ENCODE data around the gene FAM117A. TPM values are rescaled to one million over a fixed set of nuclear protein-coding genes. Genes with fewer than 3 reads are reported as not detected.

The FAM117A gene
- total and polyA plus RNA-seq, 10 of the 15 experiments (the other 5 are each of a cell fraction or from before 2014, with no cell fraction given), result 2.1 to 29.6 (median 20.0) TPM

DNA sequence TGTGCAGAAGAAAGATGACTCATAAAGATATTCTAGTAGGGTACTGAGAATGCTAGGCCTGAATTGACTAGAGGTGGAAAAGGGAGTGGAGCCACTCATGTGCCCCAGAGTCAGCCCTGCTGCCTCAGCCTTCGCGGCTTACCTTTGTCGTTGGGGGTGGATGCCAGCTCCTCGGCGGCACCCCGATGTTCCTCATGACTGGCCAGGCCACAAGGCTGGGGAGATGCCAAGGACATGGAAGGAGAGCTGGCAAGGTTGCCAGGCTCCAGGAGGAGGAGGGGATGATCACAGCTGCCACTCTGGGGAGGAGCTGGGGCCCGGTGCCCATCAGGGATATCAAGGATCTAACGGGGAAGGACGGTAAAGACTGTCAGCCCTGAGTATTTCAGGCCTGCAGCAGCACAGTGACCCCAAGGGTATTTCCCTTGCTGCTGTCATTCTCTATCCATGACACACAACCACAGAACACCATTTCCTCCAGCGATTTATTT lies 46.5 kb downstream of the FAM117A start (continued):
- TF ChIP-seq, protein P1, sequence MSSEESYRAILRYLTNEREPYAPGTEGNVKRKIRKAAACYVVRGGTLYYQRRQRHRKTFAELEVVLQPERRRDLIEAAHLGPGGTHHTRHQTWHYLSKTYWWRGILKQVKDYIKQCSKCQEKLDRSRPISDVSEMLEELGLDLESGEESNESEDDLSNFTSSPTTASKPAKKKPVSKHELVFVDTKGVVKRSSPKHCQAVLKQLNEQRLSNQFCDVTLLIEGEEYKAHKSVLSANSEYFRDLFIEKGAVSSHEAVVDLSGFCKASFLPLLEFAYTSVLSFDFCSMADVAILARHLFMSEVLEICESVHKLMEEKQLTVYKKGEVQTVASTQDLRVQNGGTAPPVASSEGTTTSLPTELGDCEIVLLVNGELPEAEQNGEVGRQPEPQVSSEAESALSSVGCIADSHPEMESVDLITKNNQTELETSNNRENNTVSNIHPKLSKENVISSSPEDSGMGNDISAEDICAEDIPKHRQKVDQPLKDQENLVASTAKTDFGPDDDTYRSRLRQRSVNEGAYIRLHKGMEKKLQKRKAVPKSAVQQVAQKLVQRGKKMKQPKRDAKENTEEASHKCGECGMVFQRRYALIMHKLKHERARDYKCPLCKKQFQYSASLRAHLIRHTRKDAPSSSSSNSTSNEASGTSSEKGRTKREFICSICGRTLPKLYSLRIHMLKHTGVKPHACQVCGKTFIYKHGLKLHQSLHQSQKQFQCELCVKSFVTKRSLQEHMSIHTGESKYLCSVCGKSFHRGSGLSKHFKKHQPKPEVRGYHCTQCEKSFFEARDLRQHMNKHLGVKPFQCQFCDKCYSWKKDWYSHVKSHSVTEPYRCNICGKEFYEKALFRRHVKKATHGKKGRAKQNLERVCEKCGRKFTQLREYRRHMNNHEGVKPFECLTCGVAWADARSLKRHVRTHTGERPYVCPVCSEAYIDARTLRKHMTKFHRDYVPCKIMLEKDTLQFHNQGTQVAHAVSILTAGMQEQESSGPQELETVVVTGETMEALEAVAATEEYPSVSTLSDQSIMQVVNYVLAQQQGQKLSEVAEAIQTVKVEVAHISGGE (CRISPR knock-in tag; IDR thresholded peaks at IDR 0.05), result no peak
- TF ChIP-seq RAD51 (IDR thresholded peaks at IDR 0.05), result no peak

DNA sequence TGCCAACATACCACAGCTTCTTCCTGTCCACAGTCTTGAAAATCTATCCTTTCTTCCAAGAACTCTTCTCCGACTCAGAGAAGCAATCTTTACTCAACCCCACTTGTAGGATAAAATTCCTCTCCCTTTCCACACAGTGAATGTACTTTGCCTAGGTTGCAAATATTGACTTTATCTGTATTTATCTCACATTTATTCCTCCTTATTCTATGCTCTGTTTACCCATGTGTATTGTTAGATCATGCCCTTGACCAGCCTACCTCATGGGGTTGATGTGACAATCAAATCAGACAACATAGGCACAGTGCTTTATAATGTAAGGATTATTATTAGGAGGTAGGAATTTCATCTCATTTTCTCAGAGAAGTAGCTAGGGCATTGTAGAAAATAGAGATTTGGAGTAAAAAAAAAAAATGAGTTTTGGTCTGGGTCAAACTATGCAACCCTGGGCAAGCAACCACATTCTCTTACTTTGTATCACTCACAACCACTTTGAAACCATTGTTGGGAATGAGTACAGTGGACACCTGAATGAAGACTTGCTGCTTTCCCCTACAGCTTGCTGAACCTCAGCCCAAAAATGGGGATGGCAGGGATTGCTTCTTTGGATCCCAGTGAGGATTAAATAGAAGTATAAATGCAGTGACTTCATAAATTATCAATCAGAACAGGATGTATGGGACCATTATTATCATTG lies 47.1 kb downstream of the FAM117A start:
- FAIRE-seq (no peak), DNase-seq (ENCODE audit: low read depth, low spot score) (no peak), ATAC-seq (no peak)
- Histone ChIP-seq H2AFZ (ENCODE audit: control insufficient read depth, low read depth, low read length) (no peak overlapping the region), H3K4me2 (ENCODE audit: control insufficient read depth, insufficient read depth) (no peak overlapping the region), H3K4me1 (ENCODE audit: control insufficient read depth, insufficient read depth, low read length) (no peaks in the 10 kb centered on the region), H3K9ac (ENCODE audit: control insufficient read depth, insufficient read depth, low read length) (no peak overlapping the region), H3K4me3 (no peak overlapping the region), H3K79me2 (ENCODE audit: control insufficient read depth, insufficient read depth, low read length) (no peaks in the 10 kb centered on the region), H3K36me3 (ENCODE audit: control insufficient read depth in 2 of 2, insufficient read depth in 2 of 2, low read length in 1 of 2) (peaks cover 18 to 34% of the 10 kb centered on the region in 2 experiments), H3K27ac (ENCODE audit: control insufficient read depth, insufficient read depth) (no peak overlapping the region), H4K20me1 (ENCODE audit: control insufficient read depth, insufficient read depth) (no peaks in the 10 kb centered on the region; the same call in 1 of the 2 replicates), H3K27me3 (replicated peaks in 1 of 2; ENCODE audit: control insufficient read depth in 2 of 2, insufficient read depth in 2 of 2, low read length in 1 of 2) (no peaks in the 10 kb centered on the region), H3K9me3 (replicated peaks; ENCODE audit: control insufficient read depth, insufficient read depth, low read length) (no peaks in the 10 kb centered on the region)
- ChIA-PET CTCF (interaction anchor here (1.4 to 2.5 kb wide), 2 partner anchors 8 to 59 kb away, joined by 3 to 8 read pairs; partner anchors contain the start of gene SLC35B1), SMC1A (ENCODE audit: uncharacterized antibody, unreplicated experiment) (interaction anchor here (1.2 to 2.1 kb wide), 4 partner anchors 20 to 48 kb away, joined by 3 to 7 read pairs (median 5); partner anchors contain the start of gene FAM117A), RAD21 (ENCODE audit: unreplicated experiment) (no interaction called here), POLR2A (interaction anchor here (0.9 kb wide), 1 partner anchor 12 kb away, joined by 4 read pairs; no protein-coding TSS in a partner anchor)
- 100% methylated on average over 1 of the region's 1 CpG for WGBS (ENCODE audit: insufficient coverage, insufficient replicate concordance, low lambda C conversion rate, missing lambda C conversion rate)
- no TSS peak for BruUV-seq (replicated peaks)
- in situ Hi-C loops (cut with MboI) (no loop called here), intact Hi-C loops (cut with micrococcal nuclease; ENCODE audit: unreplicated experiment) (no loop called here)
- TF ChIP-seq HDGF (IDR thresholded peaks at IDR 0.05), result no peak
- no peak for TF ChIP-seq MYC (IDR thresholded peaks at IDR 0.05; ENCODE audit: insufficient read depth, insufficient read length, insufficient replicate concordance, low read length, severe bottlenecking)
- TF ChIP-seq, protein P2, sequence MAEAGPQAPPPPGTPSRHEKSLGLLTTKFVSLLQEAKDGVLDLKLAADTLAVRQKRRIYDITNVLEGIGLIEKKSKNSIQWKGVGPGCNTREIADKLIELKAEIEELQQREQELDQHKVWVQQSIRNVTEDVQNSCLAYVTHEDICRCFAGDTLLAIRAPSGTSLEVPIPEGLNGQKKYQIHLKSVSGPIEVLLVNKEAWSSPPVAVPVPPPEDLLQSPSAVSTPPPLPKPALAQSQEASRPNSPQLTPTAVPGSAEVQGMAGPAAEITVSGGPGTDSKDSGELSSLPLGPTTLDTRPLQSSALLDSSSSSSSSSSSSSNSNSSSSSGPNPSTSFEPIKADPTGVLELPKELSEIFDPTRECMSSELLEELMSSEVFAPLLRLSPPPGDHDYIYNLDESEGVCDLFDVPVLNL (IDR thresholded peaks at IDR 0.05; ENCODE audit: low read depth, low read length), result no peak
- no peak for TF ChIP-seq SP1 (IDR thresholded peaks at IDR 0.05; ENCODE audit: low read depth, low read length)
- no peak for TF ChIP-seq FOXM1 (IDR thresholded peaks at IDR 0.05; ENCODE audit: low read depth, low read length)
- TF ChIP-seq SMAD5 (IDR thresholded peaks at IDR 0.05; ENCODE audit: low read depth), result no peak
- TF ChIP-seq, protein P3, sequence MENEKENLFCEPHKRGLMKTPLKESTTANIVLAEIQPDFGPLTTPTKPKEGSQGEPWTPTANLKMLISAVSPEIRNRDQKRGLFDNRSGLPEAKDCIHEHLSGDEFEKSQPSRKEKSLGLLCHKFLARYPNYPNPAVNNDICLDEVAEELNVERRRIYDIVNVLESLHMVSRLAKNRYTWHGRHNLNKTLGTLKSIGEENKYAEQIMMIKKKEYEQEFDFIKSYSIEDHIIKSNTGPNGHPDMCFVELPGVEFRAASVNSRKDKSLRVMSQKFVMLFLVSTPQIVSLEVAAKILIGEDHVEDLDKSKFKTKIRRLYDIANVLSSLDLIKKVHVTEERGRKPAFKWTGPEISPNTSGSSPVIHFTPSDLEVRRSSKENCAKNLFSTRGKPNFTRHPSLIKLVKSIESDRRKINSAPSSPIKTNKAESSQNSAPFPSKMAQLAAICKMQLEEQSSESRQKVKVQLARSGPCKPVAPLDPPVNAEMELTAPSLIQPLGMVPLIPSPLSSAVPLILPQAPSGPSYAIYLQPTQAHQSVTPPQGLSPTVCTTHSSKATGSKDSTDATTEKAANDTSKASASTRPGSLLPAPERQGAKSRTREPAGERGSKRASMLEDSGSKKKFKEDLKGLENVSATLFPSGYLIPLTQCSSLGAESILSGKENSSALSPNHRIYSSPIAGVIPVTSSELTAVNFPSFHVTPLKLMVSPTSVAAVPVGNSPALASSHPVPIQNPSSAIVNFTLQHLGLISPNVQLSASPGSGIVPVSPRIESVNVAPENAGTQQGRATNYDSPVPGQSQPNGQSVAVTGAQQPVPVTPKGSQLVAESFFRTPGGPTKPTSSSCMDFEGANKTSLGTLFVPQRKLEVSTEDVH (IDR thresholded peaks at IDR 0.05; ENCODE audit: low read depth, partially characterized antibody), result no peak
- TF ChIP-seq NR2F1 (conservative IDR thresholded peaks at IDR 0.05), result no peak
- no peak for TF ChIP-seq ZNF622 (IDR thresholded peaks at IDR 0.05)
- TF ChIP-seq LARP7 (IDR thresholded peaks at IDR 0.05), result no peak
- no peak for TF ChIP-seq BRCA1 (IDR thresholded peaks at IDR 0.05; ENCODE audit: low read depth, low read length)
- no peak for TF ChIP-seq POLR2AphosphoS2 (IDR thresholded peaks at IDR 0.05; ENCODE audit: low read depth, low read length)

Data from GM12878 (cell line).